SKM-1 (cell line): ENCODE measurements around the gene AEBP2.
"Not testable (repeated sequence)": the region's sequence is repeated elsewhere in the genome, so short reads cannot be mapped to it uniquely, and the experiment has no call there.

ENCODE experiments used
- DNase-seq: peaks from one replicate; lab custom pipeline; 2025; ENCODE audit not compliant: unreplicated experiment; lab: John Stamatoyannopoulos, UW

The AEBP2 gene

GRCh38 chr12:19453961-19454360, 14.7 kb downstream of the AEBP2 start:
- no peak for DNase-seq

DNA sequence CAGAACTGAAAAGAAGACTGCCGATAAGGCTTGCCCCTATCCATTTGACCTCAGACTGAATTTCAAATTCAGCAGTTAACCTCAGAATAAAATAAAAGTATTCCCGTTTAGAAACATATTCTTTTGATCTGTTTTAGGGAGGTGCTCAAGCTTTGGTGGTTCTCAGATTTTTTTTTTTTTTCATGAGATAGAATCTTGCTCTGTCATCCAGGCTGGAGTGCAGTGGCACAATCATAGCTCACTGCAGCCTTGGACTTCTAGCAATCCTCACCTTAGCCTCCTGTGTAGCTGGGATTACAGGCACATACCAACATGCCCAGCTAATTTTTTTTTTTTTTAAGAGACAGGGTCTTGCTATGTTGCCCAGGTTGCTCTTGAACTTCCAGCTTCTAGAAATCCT, 15.5 kb downstream of the AEBP2 start:
- no peak for DNase-seq

GRCh38 chr12:19456176-19456575, 16.9 kb downstream of the AEBP2 start:
- no peak for DNase-seq

DNA sequence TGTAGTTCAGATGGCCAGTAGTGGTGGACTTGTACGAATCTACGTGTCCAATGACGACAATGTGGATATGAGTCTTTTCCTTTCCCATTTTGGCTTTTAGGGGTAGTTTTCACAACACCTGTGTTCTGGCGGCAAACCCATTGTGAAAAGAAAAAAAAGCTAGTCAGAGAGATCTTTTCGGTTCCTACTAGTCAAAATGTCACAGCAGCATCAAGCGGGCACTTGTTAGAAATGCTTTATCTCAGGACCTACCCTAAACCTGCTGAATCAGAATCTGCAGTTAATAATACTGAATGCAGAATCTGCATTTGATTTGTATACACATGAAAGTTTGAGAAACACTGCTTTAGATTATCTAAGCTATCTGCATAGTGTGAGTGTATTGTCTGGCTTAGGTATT, 18.3 kb downstream of the AEBP2 start:
- no peak for DNase-seq

GRCh38 chr12:19458733-19459132, 19.4 kb downstream of the AEBP2 start:
- no peak for DNase-seq

DNA sequence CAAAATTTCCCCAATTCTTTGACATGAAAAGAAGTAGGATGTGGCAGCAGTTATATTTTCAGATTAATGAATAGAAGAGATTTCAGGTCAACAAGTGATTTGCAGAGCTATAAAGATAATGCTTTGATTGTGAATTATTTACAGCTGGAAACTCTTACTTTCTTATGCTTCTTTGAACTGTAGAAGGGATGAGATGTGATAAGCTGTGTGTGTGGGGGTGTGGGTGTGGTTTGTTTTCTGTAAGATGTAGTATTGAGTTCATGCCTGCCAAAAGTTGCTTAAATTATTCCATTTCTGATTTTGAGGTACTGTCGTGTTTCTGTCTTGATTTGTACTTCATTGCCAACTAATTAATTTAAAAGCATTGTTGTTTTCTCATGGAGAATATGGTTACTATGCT, 22.7 kb downstream of the AEBP2 start:
- no peak for DNase-seq

- DNase-seq = no peak
These were observed 23.1 kb downstream of the AEBP2 start for GRCh38 chr12:19462406-19462805.

- no peak for DNase-seq
These were observed 24.9 kb downstream of the AEBP2 start for GRCh38 chr12:19464192-19464580.

DNA sequence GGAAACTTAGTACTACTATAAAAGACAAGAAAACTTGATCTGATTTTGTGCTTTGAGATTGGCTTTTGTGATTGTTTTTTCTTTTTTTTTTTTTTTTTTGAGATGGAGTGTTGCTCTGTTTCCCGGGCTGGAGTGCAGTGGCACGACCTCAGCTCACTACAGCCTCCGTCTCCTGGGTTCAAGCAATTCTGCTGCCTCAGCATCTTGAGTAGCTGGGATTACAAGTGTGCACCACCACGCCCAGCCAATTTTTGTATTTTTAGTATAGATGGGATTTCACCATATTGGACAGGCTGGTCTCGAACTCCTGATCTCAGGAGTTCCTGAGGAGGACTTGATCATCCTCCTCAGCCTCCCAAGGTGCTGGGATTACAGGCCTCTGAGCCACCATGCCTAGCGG, 26.4 kb downstream of the AEBP2 start:
- DNase-seq = no peak

DNA sequence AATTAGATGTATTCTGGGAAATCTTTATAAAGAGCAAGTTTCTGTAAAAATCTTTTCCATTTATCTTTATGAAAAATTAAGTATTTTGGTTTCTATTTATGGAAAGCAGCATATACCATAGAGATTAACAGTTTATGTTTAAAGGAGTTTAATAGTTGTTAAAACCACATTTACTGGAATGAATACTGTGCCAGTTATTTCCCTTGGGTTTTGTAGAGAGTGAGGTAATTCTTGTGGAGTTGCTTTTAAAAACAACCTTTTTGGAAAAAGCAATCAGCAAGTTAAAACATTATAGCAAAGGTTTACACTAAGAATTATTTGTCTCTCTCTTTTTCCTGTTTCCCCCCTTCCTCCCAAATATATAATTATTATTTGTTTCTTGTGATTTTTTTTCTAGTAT, 34.9 kb downstream of the AEBP2 start:
- DNase-seq = no peak

- DNase-seq = not testable (repeated sequence)
These were observed 36.7 kb downstream of the AEBP2 start for GRCh38 chr12:19475884-19476505.

DNA sequence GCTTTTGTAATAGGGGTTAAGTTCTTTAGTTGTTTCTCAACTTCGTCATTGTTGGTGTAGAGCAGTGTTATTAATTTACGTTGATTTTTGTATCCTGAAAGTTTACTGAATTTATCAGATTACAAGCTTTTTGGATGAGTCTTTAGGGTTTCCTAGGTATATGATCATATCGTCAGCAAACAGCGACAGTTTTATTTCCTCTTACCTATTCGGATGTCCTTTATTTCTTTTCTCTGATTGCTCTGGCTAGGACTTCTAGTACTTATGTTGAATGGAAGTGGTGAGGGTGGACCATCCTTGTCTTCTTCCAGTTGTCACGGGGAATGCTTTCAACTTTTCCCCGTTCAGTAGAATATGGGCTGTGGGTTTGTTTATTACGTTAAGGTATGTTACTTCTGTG, 37.8 kb downstream of the AEBP2 start:
- DNase-seq = no peak

GRCh38 chr12:19480459-19480858, 41.2 kb downstream of the AEBP2 start:
- DNase-seq = no peak

DNA sequence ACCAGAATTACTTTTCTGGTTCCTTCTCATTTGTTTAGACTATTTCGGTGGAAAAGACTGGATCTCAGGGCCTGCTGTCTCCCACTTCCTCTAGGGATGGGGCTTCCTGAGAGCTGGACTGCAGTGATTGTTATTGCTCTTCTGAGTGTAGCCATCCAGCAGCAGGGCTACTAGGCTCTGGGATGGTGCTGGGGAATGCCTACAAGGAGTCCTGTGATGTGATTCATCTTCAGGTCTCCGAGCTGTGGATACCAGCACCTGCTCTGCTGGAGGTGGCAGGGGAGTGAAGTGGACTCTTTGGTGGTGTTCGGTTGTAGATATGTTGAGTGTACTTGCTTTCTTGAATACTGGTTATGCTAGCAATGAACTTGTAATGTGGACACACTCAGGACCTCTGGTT, 42.7 kb downstream of the AEBP2 start:
- DNase-seq = no peak

DNA sequence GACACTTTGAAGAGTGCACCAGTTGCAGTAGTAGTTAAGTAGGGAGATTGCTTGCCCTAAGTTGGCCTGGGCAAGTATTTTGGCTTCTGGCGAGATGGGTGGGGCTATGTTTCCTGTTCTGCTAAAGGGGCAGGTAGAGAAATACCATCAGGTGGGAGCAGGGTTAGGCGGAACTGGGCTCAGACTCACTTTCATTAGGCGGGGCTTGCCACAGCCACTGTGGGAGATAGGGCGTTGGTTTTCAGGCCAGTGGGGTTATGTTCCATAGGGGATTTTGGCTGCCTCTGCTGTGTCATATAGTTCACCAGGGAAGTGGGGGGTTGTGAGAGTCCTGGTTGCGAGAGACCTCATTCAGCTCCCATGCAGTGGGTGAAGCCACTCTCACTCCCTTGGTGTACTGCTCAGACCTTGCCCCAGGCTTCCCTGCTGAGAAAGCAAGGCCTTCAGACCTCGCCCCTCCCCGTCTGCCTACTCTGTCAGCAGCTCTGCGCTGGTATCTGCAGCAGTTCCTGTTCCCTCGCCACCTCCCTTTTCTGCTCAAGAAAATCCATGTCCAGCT, 43.3 kb downstream of the AEBP2 start:
- no peak for DNase-seq

- DNase-seq = no peak
These were observed 44.4 kb downstream of the AEBP2 start for GRCh38 chr12:19483727-19484126.

DNA sequence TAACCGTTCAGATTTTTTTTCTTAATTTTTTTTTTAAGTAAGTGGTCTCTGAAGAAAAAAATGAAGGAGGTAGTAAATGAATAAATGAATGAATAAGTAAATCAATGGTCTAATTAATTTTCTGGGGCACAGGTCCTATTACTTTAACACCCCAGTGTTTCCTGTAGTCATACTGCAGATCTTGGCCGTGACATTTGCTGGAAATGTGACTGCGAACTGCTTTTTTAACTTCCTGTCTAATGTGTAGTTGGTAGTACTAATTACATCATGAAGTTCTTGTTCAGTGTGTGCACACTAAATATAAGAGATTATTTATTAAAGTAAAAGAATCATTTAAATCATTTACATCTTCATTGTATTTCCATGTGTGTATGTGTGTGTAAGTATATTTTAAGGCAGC, 45.4 kb downstream of the AEBP2 start:
- DNase-seq = no peak

DNA sequence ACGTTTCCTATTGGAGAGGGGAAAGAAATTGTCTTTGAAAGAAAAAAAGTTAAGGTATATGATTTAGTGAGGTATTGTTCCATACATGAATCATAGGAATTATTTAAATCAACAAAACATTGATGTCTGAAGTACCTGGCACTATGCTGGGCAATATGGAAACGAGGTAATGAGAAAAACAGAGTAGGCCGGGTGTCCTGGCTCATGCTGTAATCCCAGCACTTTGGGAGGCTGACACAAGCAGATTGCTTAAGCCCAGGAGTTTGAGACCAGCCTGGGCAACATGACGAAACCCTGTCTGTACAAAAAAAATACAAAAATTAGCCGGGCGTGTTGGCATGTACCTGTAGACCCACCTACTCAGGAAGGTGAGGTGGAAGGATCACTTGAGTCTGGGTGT, 45.9 kb downstream of the AEBP2 start:
- DNase-seq = no peak

DNA sequence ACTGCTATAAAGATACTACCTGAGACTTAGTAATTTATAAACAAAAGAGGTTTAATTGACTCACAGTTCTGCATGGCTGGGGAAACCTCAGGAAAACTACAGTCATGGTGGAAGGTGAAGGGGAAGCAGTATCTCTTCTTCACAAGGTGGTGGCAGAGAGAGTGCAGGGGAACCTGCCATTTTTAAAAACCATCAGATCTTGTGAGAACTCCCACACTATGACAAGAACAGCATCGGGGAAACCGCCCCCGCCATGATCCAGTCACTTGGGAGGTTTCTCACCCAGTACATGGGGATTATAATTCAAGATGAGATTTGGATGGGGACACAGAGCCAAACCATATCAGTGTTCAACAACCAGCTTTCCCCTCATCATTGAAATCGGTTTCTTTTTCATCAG, 49.9 kb downstream of the AEBP2 start:
- DNase-seq = no peak

DNA sequence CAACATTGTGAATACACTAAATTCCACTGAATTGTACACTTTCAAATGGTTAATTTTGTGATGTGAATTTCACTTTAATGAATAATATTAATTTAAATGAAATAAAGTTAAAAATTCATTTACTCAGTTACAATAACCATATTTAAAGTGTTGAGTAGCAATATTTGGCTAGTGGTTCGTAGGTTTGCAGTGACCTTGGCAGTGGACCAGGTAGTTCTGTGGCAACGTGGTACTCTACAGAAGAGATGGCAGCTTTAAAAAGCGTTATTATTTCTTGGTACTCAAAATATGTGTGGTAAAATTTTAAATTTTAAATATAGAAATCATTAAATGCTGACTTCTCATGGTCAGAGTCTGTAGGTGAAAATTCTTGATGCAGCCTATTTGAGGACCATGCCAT, 51.6 kb downstream of the AEBP2 start:
- DNase-seq = no peak

DNA sequence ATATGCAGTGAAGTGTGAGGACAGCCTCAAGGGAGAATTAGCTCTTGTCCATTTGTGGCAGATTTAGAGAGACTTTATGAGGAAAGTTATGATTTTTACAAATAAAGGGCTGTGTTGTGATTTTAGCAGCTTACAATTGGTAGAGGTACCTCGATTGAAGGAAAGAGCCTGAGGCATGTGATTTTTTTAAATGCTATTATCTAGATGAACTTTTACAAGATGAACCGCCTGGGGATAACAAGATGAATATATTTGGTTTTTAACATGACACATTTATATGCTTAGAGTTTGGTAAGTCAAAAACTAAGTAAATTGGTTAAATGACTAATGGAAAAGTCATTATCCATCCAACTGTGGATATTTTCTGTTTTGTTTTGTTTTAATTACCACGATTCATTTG, 52.6 kb downstream of the AEBP2 start:
- DNase-seq = no peak

DNA sequence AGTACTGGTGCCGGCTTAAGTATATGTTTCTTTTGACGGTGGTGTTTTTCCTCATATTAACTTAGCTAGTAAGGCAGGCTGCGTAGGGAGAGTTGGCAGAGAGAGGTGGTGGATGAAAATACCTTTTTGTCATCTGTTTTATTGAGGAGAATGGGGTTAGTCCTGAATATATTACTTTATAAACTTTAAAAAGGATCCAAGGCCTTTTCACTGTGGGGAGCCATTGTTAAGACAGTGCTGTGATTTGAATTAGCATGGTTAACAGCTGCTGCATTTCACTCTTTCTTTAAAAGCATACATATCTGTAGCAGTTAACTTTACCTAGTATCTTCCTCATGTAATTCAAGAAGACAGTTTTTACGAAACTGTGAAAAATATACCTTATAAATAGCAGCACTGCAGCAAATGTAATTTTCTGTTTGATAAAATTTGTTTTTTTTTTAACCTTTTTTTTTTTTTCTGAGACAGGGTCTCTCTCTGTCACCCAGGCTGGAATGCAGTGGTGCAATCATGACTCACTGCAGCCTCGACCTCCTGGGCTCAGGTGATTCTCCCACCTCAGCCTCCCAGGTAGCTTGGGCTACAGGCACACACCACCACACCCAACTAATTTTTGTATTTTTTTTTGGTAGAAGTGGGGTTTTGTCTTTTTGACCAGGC, 57.1 kb downstream of the AEBP2 start:
- no peak for DNase-seq

GRCh38 chr12:19498099-19498498, 58.8 kb downstream of the AEBP2 start:
- DNase-seq = no peak
